HepG2 (cell line): Measurements from ENCODE around the gene SUSD6.

Source experiments
- FOXK1 ChIP-seq: sonication (generic); formaldehyde crosslinking; IDR thresholded peaks from 2 replicates; pipeline ENCODE4 v1.4.0; 2020; ENCODE audit warnings: low read depth, missing genetic modification reagents, borderline replicate concordance
- IKZF1 ChIP-seq: fragments of 450-650 bp; IDR thresholded peaks from 2 replicates; pipeline ENCODE4 v1.7.1; 2016
- TEAD3 ChIP-seq: optimal IDR thresholded peaks from 2 replicates; pipeline ENCODE3; 2016; ENCODE audit warnings: borderline replicate concordance
- ZBTB7A ChIP-seq: sonication (generic); formaldehyde crosslinking; IDR thresholded peaks from 2 replicates; pipeline ENCODE4 v1.8.0; 2022; ENCODE audit warnings: mild to moderate bottlenecking, missing genetic modification reagents
- TF ChIP-seq, protein P1 (sequence below), 2 experiments: sonication (generic) in 1 of 2; formaldehyde crosslinking in 1 of 2; IDR thresholded peaks; 2 replicates each; pipeline versions ENCODE4 v1.5.1 to v1.6.1; 2011 to 2020; ENCODE audit warnings: borderline replicate concordance in 1 of 2, low read depth in 1 of 2, low read length in 1 of 2, mild to moderate bottlenecking in 1 of 2, missing genetic modification reagents in 1 of 2, moderate library complexity in 1 of 2

DNA sequence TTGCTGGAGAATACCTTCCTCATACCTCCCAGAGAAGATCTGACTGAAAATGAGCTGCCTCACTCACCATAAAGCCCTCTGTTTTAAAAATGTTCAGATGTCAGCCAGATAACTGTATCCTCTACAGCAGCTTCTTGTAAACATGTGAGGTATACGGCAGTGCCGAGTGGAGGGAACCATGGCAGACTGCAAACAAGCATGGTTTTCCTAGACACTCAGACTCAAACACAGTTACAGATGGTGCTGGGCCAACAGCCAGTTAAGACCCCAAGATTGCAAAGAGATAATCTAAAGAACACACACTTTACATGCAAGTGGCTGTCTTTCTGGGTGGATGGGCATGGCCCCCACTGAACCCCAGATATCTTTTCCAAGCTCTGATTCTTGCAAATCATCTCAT, 20.1 kb upstream of the SUSD6 start:
- TF ChIP-seq FOXK1 (CRISPR knock-in tag) (no peak), TEAD3 (no peak), ZBTB7A (no peak), IKZF1 (no peak)
- TF ChIP-seq, protein P1, sequence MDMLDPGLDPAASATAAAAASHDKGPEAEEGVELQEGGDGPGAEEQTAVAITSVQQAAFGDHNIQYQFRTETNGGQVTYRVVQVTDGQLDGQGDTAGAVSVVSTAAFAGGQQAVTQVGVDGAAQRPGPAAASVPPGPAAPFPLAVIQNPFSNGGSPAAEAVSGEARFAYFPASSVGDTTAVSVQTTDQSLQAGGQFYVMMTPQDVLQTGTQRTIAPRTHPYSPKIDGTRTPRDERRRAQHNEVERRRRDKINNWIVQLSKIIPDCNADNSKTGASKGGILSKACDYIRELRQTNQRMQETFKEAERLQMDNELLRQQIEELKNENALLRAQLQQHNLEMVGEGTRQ (IDR thresholded peaks at IDR 0.05; ENCODE audit: low read depth, low read length): no peak
- TF ChIP-seq, protein P1 (CRISPR knock-in tag; IDR thresholded peaks at IDR 0.05; ENCODE audit: borderline replicate concordance): no peak
